GM21825 (cell line): ENCODE data around the gene NPY4R2.
"Not testable (repeated sequence)": the region's sequence is repeated elsewhere in the genome, so short reads cannot be mapped to it uniquely, and the experiment has no call there.

Experiments used
- ATAC-seq: cut with Tn5 transposase; IDR thresholded peaks from one replicate; pipeline ENCODE4 v1.9.1; 2021; ENCODE audit warnings: mild to moderate bottlenecking, moderate library complexity; ENCODE audit not compliant: unreplicated experiment

NPY4R2 gene

GRCh38 chr10:47918475-47918874 lies at the start of gene NPY4R2:
Gene NPY4R2 (plus strand): TSS chr10:47918662. CDS start chr10:47921988, 3,326 bp downstream.
- ATAC-seq = not testable (repeated sequence)

- not testable (repeated sequence) for ATAC-seq
These were observed 47.6 kb upstream of the NPY4R2 start for GRCh38 chr10:47870887-47871286.

GRCh38 chr10:47871485-47872180 lies 46.8 kb upstream of the NPY4R2 start:
- ATAC-seq = not testable (repeated sequence)

GRCh38 chr10:47872236-47872635 lies 46.2 kb upstream of the NPY4R2 start:
- not testable (repeated sequence) for ATAC-seq

GRCh38 chr10:47884239-47884638 lies 34.2 kb upstream of the NPY4R2 start:
- not testable (repeated sequence) for ATAC-seq

- ATAC-seq = not testable (repeated sequence)
These were observed 33.5 kb upstream of the NPY4R2 start for GRCh38 chr10:47884934-47885333.

GRCh38 chr10:47886356-47886755 lies 32.1 kb upstream of the NPY4R2 start:
- not testable (repeated sequence) for ATAC-seq

GRCh38 chr10:47886827-47887226 lies 31.6 kb upstream of the NPY4R2 start:
- ATAC-seq = not testable (repeated sequence)

GRCh38 chr10:47890737-47891136 lies 27.7 kb upstream of the NPY4R2 start:
- not testable (repeated sequence) for ATAC-seq

GRCh38 chr10:47892494-47893261 lies 25.8 kb upstream of the NPY4R2 start:
- ATAC-seq = not testable (repeated sequence)

- not testable (repeated sequence) for ATAC-seq
These were observed 23.9 kb upstream of the NPY4R2 start for GRCh38 chr10:47894571-47894970.

GRCh38 chr10:47897813-47898212 lies 20.6 kb upstream of the NPY4R2 start:
- not testable (repeated sequence) for ATAC-seq

- not testable (repeated sequence) for ATAC-seq
These were observed 9.1 kb upstream of the NPY4R2 start for GRCh38 chr10:47909333-47909732.

- not testable (repeated sequence) for ATAC-seq
These were observed 8.0 kb upstream of the NPY4R2 start for GRCh38 chr10:47910486-47910885.

- not testable (repeated sequence) for ATAC-seq
These were observed 4.4 kb upstream of the NPY4R2 start for GRCh38 chr10:47914052-47914451.

- not testable (repeated sequence) for ATAC-seq
These were observed 2.5 kb upstream of the NPY4R2 start for GRCh38 chr10:47915849-47916548.

- not testable (repeated sequence) for ATAC-seq
These were observed 2.1 kb downstream of the NPY4R2 start for GRCh38 chr10:47920610-47921009.

GRCh38 chr10:47922503-47922902 lies 4.0 kb downstream of the NPY4R2 start:
- not testable (repeated sequence) for ATAC-seq

- ATAC-seq = not testable (repeated sequence)
These were observed 6.2 kb downstream of the NPY4R2 start for GRCh38 chr10:47924628-47925027.

GRCh38 chr10:47927147-47927916 lies 8.9 kb downstream of the NPY4R2 start:
- not testable (repeated sequence) for ATAC-seq
